SKM-1 (cell line): Measurements from ENCODE around the gene MYO3B.
A peak's percentile ranks its signal among the peaks of the same experiment; 100 is the strongest.
"Not testable (repeated sequence)": the region's sequence is repeated elsewhere in the genome, so short reads cannot be mapped to it uniquely, and the experiment has no call there.

Experiments used
- DNase-seq: peaks from one replicate; lab custom pipeline; 2025; ENCODE audit not compliant: unreplicated experiment; lab: John Stamatoyannopoulos, UW

Gene MYO3B

GRCh38 chr2:170408461-170409163 lies 230.7 kb downstream of the MYO3B start:
- no peak for DNase-seq

DNA sequence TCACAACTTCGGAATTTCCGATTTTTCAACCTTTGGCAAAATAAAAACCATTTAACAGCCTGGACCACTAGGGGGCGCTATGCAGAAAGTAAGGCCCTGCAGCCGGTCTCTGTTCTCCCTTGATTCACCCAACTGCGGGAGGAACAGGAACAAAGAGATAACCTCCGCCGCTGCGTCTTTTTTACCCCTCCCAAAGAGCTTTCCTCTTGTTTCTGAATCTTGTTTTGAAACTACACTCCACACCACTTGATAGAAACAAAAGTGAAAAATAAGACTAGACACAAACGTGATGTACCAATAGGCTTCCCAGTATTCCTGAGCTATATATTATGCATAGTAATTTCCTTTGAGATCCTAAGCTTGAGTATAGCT lies 231.2 kb downstream of the MYO3B start:
- peak; percentile 84 for DNase-seq

GRCh38 chr2:170411660-170412059 lies 233.7 kb downstream of the MYO3B start:
- no peak for DNase-seq

DNA sequence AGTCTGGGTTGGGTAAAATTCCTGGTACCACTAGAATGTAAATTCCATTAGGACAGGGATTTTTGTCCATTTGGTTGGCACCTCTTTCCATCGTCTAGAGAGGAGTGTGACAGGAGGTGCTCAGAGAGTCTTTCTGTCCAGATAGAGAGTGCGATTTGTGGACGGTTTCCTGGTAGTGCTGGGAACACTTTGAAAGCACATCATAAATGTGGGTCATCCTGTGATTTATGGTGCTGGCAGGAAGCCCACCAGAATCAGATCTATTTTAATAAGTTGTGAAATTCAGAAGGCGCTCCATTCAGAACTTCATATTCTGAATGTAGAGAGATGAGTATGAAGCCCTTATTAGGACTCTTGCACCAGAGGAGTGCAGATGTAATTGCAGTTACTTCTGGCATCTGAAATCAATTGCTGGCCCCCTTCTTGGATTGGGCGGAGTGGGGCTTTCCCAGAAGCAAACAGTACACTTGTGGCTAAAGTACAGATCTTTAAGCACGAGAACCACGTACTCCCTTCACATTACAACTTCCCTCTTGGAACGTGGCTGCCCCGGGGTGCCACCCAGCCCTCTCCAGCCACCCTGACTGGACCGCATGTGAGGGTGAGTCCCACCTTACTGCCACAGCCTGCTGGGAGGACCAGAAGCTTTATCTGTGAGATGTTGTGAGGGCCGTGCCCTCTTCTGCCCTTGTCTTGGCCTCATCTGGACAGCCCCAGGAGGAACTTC lies 243.2 kb downstream of the MYO3B start:
- DNase-seq, result no peak

DNA sequence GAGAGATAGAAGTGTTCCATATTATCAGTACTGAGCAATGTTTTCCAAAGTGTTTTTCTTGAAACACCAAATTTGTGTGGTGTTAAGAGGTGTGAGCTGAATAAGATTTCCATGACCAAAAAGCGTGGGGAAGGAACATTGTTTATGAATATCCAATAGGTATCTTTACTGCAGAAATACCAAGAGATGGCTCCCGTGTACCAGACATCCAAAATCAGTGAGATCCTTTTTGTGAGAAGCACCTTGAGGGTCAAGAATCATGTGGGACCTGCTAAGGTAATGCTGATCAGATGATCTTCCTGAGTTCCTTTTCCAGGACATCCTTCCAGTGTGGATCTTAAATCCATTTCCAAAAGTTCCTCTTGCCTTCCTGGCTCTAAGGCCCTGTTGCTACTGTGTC lies 246.0 kb downstream of the MYO3B start:
- no peak for DNase-seq

- DNase-seq, result no peak
These were observed 247.4 kb downstream of the MYO3B start for GRCh38 chr2:170425281-170425751.

- DNase-seq, result no peak
These were observed 250.9 kb downstream of the MYO3B start for GRCh38 chr2:170428868-170429267.

- no peak for DNase-seq
These were observed 254.9 kb downstream of the MYO3B start for GRCh38 chr2:170432823-170433222.

GRCh38 chr2:170433448-170433847 lies 255.5 kb downstream of the MYO3B start:
- DNase-seq, result no peak

DNA sequence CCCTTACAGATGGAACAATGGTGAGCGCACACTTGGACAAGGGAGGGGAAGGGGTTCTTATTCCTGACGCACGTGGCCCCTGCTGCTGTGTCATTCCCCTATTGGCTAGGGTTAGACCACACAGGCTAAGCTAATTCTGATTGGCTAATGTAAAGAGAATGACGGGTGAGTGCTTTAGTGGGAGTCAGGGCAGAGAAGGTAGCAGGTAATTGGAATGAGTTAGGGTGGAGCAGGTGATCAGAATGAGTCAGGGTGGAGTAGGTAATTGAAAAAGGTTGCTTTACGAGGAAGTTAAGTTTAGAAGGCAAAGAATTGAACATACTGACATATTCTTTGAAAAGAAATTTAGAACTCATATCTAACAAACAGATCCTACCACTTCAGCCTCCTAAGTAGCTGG lies 256.4 kb downstream of the MYO3B start:
- DNase-seq, result not testable (repeated sequence)

GRCh38 chr2:170434900-170435621 lies 257.1 kb downstream of the MYO3B start:
- no peak for DNase-seq

GRCh38 chr2:170436077-170436943 lies 258.4 kb downstream of the MYO3B start:
- no peak for DNase-seq

GRCh38 chr2:170446078-170446477 lies 268.1 kb downstream of the MYO3B start:
- DNase-seq, result no peak

DNA sequence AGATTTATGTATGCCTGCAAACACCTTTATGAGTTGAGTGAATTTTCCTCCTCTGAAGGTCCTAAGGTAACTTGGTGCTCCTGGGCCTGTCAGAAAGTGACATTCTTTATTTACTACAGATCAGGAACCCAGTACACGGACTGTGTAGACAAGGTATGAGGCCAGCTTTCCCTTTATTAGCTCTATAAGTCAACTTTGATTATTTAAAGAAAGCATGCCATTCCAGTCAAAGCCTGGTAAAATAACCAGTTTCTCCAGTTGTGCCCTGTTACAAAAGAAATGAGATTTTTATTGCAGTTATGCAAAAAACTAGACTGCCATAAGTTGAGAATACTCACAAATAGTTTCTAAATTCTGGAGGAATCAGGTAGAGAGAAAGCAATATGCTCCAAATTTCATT lies 271.1 kb downstream of the MYO3B start:
- no peak for DNase-seq

DNA sequence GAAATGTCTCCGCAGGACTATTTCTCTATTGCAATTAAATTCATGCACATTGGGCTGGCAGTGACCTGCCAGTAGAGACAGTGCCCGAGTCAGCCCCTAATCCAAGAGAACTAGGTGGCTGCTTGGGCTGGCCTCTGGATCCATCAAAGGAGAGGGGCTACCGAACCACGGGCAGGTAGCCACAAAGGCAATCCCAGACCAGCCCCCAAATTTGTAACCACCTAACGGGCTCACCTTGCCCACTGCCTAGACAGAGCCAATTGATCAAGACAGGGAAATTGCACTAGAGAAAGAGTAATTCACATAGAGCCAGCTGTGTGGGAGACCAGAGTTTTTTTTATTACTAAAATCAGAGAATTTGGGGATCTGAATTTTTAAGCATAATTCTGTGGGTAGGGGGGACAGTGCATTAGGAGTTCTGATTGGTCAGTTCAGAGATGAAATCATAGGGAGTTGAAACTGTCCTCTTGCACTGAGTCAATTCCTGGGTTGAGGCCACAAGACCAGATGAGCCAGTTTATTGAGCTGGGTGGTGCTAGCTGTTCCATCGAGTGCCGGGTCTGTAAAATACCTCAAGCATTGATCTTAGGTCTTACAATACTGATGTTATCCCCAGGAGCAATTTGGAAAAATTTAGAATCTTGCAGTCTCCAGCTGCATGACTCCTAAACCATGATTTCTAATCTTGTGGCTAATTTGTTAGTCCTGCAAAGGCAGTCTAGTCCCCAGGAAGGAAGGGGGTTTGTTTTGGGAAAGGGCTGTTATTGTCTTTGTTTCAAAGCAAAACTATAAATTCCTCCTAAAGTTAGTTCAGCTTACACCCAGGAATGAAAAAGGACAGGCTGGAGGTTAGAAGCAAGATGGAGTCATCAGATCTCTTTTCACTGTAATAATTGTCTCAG lies 276.8 kb downstream of the MYO3B start:
- no peak for DNase-seq

DNA sequence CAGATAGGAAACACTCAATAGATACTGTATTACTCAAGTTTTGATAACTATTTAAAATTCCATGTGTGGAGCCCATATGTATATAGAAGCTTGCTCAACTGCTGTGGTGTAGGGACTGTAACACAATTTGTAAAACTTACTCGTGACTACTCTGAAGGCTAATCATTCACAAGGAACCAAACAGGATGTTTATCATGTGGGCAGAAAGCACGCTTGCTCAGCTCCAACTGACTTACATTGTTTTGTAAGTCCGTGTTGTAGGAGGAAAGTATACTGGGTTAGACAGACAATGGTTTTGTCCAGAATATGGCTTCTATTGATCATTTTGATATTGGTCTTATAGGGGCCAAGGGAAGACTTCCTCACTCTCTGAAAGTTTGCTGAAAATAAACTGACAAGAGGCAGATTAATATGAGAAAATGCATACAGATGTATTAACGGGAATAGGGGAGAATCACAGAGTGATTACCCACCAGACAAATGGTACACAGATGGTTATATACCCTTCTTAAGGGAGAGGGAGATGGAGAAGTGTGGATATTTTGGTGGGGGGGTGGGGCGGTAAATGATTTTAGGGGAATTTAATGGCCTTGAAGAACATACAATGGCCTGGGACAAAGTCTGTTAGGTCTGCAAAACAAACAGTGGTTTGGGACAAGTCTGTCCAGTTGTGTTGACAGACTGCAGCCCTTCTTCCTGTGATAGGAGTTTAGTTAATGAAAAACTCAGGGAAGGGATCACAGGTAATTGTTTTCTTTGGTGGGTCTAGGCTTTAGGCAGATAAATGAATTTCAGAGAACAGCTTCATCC lies 277.9 kb downstream of the MYO3B start:
- no peak for DNase-seq

DNA sequence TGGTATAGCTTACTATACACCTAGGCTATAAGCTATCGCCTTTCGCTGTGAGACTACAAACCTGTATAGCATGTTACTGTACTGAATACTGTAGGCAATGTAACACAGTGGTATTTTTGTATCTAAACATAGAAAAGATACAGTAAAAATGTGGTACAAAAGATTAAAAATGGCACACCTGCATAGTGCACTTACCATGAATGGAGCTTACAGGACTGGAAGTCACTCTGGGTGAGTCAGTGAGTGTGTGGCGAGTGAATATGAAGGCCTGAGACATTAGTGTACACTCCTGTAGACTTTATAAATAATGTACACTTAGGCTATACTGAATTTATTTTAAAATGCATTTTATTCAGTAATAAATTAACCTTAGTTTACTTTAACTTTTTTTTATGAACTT lies 279.0 kb downstream of the MYO3B start:
- DNase-seq, result no peak

DNA sequence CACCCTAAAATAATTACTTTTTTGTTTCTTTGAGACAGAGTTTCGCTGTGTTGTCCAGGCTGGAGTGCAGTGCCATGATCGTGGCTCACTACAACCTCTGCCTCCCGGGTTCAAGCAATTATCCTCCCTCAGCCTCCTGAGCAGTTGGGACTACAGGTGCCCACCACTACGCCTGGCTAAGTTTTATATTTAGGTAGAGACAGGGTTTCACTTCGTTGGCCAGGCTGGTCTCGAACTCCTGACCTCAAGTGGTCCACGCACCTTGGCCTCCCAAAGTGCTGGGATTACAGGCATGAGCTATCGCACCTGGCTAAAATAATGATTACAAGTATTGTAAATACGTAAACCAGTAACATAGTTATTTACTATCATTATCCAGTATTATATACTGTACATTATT lies 279.8 kb downstream of the MYO3B start:
- DNase-seq, result no peak

DNA sequence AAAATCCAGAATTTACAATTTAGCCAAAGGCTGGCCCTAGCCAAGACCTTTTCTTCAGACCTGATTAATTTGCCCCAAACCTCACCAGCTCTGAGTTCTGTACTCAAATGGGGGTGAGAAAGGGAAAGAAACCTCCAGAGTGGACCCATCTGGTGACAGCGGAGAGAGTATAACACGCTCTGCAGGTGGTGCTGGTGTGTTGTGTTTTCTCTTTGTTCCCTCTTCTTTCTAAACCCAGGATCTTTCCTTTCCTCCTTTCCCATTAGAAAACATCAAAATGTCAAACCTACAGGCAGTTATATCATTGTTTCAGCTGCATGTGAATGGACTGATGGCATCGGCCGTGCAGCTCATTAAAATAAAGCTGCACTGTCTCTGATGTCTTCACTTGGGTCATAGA lies 283.9 kb downstream of the MYO3B start:
- DNase-seq, result no peak
